ENCODE data around the gene CCNI2.

The CCNI2 gene, protein sequence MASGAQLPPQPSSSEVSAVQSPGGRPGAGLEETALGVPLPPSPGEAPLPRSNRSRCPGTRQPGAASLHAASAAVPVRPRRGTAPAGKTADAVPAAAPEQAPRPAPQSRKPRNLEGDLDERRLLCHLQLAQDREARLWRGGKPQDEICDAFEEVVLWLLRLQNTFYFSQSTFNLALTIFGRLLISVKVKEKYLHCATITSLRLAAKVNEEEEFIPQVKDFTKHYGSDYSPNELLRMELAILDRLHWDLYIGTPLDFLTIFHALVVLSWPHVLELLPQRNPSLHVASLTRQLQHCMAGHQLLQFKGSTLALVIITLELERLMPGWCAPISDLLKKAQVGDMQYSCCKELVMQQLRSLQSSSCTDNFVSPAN

DNA sequence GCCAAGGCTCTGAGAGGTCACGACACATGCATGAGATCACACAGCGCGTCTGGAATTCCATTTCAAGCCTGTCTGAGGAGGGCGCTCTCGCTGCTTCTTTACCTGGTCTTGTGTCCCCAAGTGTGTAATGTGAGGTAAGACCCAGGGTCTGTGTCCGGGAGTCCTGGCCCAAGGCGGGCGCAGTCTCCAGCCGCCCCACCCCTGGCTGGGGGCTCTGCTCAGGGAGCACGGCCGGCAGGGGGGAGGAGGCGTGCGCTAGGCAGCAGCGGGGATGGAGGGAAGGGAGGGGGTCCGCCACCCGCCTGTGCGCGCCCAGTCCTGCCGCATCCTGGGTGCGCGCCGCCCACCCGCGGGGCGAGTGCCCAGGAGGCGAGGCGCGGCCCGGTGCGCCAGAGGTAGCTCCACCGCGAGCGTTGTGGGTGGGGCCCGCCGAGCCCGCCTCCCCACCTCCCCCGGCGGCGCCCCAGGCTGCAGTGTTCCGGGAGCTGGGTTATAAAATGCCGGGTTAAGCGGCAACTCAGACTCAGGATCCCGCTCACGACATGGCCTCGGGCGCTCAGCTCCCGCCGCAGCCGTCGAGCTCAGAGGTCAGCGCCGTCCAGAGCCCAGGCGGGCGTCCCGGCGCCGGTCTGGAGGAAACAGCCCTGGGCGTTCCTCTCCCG, at the start of gene CCNI2:
CCNI2 (plus strand) TSS at position 473 of the 662 bp plus-strand sequence; CDS start at position 543, 70 bp downstream.
- DNase-seq = peak; percentile 73 to 77

DNA sequence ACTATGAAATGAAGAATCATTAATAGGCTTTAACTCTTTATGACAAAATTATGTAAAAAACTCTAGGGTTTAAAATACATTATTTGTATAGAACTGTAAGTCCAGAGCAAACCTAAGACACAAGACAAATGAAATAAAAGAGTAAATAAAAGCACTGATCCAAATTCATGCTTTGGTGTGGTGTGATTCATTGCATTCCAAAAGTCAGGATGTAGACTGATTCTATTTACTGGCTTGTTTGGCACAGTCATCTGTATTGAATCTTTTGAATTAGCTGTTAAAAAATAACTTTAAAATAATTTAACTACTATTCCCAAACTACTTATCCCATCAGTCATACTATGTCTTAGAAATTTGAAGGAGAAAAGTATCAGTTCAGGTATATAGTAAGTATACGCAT, 42.4 kb upstream of the CCNI2 start:
- DNase-seq = no peak

DNA sequence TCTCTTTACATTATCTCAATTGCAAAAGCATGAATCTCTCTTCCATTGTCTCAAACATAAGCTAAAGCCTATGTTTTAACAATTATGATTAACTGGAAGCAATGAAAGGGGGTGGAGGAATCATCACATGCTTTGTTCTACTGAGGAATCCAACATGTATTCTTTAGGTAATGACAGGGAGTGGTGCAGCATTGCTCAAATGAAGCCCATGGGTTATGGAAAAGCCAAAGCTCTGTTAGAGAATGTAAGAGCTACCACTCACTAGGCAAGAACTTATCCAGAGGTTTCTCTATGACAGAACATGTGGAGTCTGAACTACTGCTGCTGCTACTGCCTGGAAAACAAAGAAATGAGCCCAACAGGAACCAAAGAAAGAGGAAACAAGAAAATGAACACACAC, 38.6 kb upstream of the CCNI2 start:
- DNase-seq = no peak

DNA sequence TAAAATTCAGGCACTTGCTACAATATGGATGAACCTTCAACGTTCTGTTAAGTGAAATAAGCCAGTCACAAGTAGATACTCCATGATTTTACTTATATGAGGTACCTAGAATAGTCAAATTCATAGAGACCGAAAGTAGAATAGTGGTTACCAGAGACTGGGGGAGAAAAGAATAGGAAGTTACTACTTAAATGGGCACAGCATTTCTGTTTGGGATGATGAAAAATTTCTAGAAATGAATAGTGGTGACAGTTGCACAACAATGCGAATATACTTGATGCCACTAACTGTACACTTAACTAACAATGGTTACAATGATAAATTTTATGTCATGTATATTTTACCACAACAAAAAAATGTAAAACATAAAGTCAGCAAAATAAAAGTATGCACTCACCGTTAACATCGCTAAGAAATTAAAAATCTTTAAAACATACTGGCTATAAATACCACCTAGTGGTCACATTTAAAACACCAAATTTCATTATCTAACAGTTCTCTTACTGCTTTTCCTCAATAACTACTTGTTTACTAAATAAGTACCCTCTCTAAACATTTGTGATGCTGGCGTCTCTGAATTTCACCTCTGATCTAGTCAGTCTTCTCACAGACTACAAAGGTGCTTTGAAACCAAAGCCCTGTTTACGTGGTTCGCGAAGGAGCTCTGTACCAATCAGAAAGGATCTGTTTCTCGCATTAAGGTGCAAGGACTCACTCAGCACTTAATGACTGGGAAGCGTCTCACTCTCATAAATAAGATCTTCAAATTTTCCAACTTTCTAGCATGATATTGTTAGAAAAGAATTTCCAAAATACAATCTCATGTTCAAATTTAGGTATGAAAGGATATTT, 32.5 kb upstream of the CCNI2 start:
- DNase-seq = no peak

DNA sequence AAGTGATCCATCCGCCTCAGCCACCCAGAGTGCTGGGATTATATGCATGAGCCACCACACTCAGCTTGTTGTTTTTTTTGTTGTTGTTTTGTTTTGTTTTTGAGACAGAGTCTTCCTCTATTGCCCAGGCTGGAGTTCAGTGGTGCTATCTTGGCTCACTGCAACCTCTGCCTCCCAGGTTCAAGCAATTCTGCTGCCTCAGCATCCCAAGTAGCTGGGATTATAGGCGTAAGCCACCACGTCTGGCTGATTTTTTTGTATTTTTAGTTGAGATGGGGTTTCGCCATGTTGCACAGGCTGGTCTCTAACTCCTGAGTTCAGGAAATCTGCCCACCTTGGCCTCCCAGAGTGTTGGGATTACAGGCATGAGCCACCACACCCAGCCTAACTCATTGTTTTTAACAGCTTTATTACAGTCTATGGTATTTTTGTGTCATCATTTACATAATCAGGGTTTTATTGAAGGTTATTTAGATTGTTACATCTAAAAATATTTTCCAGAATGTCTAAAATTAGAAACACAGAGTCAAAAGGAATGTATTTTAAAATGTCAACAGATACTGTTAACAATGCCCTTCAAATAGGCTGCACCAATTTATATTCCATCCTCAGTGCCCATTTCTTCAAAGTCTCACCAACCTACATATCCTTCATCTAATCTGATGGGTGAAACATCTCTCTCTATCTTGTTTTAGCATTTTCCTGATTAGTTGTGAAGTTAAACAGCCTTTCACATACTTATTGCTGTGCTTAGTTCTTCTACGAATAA, 28.5 kb upstream of the CCNI2 start:
- DNase-seq = no peak

DNA sequence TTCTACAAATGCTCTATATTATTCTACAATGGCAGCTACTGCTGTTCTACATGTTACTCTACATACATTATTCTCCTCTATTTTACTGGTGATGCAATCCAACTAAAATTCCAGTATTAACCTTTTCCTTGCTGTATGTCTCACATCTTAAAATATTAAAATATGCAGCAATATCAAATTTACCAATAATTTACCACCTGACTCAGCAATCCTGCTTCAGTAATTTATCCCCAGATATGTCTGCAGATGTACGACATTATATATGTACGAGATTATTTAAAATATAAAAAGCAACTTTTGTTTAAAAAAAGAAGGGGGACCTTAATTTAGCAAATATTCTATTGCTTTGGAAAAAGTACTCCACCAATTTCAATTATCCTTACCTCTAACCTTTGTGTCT, 21.5 kb upstream of the CCNI2 start:
- no peak for DNase-seq

DNA sequence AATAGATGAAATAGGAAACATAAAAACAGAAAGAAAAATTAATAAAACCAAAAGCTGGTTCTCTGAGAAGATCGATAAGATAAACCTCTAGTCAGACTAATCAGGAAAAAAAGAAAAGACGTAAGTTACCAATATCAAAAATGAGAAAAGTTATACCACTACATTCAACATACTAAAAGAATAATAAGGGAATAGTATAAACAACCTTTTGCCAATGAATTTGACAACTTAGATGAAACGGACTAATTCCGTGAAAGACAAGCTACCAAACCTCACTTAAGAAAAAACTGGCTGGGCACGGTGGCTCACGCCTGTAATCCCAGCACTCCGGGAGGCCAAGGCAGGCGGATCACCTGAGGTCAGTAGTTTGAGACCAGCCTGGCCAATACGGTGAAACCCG, 17.3 kb upstream of the CCNI2 start:
- no peak for DNase-seq

DNA sequence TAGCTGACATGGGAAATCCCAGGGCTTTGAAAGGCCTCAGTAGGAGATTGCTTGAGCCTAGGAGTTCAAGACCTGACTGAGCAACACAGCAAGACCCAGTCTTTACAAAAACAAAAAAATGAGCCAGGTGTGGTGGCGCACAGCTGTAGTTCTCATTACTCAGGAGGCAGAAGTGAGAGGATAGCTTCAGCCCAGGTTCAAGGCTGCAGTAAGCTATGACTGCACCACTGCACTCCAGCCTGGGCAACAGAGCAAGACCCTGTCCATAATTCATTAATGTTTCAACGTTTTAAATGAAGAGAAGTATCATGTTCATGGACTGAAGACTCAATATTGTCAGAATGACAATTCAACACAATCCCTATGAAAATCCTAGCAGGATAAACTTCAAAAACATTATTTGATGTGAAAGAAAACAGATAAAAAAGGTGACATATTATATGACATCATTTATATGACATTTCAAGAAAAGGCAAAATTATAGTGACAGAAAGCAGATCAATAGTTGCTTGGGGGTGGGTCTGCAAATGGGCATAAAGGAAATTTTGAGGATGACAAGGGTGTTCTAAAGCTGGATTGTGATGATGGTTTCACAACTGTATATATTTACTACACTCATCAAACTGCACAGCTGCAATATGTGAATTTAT, 13.6 kb upstream of the CCNI2 start:
- DNase-seq = no peak

DNA sequence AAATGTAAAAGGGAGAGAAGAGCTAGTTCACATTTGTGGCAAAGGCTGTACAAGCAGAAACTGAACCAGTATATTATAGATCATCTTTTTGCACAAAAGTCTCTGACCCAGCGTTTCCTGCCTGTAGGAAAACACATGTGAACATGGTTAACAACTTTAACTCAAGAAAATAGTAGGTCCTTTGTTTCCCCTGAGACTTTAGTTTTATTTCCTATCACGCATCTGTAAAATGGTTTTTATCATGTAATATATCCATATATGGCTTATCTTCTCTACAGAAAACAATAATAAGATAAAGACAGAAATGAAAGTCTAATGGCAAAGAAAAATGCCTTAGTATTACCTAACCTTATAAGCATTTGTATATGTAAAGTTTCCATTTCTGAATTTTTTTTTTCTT, 12.5 kb upstream of the CCNI2 start:
- DNase-seq = no peak

DNA sequence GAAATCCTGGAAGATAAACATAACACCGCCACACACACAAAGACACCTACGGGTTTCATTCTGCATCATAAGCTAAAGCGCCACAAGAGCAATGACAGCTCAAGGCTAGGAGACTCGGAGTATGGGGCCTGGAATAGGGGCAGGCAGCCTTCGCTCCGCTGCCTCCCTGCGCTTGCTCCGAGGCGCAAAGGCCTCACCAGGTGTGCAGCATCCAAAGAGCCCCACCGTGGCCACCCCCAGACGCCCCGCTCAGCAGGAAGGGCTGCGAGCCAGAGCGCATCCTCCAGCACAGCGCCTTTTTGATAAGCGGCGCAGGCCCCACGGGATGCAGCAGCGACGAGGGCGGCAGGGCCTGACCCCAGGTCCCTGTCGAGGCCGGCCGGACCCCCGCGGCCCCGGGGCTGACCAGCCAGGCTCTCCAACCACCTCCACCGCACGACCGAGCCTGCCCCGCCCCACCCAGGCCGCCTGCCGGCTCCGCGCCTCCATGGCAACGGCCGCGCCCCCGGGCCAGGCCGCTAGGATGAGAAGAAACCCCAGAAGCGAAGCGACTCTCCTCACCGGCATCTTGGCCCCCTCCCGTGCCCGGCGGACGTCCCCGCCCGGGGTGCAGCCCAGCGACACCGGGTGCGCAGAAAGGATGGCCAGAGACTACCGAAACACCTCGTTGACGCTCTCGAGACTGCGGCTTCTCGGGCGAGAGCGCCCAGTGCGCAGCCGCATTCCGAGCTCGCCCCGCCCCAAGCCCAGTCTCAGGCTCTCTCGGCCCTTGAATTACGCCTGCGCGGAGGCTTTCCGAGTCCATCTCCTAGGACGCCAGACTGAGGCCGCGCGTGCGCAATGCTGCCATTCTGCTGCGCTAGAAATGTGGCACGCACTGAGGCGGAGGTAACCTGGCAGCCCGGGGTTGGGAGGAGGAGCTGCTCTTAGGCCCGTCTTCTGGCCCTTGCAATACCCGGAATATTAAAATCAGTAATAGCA, 10.1 kb upstream of the CCNI2 start, which contains the start of gene KIF3A:
KIF3A (minus strand) TSS at position 694 of the 981 bp plus-strand sequence; CDS start at position 567, 127 bp downstream.
- peak; percentile 99 for DNase-seq

DNA sequence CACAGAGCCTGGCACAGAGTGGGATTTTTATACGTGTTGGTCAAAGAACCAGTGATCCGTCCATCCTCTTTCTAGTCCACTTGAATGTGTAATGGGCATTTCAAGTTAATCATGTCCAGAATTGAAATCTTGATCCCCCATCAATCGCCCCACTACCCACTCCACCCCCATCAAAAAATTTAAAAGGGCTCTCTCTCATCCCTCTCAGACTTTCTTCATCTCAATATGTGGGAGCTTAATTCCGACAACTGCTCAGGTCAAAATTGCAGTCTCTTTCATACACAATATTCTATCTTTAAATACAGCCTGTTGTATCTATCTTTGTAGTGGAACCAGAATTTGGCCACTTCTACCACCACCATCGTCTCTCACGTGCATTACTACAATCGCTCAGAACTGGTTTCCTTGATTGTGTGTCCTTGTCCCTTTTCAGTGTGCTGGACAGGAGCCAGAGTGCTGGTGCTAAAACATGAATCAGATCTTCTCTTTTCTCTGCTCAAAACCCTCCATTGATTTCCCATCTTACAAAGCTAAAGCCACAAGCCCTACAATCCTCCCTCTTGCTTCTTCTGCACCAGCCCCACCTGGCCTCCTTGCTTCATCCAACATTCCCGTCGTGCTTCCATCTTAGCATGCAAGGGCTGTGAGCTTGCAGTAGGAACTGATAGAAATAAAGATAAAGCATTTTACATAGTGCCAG, 9.1 kb upstream of the CCNI2 start:
- DNase-seq = no peak

DNA sequence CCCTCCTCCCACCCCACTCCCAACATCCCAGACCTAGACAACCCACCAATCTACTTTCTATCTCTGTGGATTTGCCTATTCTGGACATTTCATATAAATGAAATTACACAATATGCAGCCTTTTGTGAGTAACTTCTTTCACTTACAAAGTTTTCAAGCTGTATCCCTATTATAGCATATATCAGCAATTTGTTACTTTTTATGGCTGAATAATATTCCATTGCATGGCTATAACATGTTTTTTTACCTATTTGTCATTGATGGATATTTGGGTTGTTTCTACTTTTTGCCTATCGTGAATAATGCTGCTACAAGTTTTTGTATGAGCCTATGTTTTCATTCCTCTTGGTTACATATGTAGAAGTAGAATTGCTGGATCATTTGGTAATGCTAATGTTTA, 8.0 kb upstream of the CCNI2 start:
- no peak for DNase-seq

DNA sequence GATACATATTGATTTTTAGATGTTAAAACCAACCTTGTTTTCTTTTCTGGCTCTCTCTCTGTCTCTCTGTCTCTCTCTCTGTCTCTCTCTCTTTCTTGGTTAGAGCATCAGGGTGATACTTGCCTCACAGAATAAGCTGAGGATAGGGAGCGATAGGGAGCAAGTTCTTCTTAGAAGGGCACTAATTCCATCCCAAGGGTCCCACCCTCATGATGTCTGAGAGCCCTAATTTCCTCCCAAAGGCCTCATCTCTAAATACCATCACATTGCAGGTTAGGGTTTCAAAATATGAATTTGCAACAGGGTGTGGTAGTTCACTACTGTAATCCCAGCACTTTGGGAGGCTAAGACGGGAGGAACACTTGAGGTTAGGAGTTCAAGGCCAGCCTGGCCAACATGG, 5.1 kb upstream of the CCNI2 start:
- DNase-seq = no peak

DNA sequence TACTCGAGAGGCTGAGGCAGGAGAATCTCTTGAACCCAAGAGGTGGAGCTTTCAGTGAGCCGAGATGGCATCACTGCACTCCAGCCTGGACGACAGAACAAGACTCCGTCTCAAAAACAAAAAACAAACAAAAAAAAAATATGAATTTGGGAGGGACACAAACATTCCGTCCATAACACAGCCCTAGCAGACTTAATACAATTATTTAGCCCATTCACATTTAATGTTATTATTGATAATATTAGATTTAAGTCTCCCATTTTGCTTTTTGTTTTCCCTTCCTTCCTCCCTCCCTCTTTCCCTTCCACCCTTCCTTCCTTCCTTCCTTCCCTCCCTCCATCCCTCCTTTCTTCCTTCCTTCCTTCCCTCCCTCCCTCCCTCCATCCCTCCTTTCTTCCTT, 4.6 kb upstream of the CCNI2 start:
- DNase-seq = no peak

DNA sequence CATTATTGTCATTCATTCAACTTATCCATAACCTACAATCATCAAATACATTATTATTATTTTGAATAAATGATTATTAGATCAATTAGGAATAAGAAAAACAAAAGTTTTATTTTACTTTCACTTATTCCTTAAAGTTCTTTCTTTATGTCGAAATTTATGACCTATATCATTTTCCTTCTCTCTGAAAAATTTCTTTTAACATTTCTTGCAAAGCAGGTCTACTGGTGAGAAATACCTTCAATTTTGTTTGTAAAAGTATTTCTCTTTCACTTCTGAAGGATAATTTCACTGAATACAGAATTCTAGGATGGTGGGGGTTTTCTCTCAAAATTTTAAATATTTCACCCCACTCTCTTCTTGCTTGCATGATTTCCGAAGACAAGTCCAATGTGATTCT, 2.6 kb upstream of the CCNI2 start:
- DNase-seq = no peak

DNA sequence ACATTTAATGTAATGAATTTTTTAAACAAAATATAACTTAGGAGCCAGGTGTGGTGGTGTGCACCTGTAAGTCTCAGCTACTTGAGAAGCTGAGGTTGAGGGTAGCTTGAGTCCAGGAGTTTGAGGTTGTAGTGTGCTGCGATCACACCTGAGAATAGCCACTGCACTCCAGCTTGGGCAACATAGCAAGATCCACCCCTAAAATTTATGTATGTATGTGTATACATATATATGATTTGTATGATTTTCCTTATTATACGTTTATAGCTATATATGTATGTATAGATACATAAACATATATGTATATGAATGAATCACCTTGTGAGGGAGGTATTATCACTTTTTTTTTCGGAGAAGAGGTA, 653 bp upstream of the CCNI2 start:
- DNase-seq = no peak

DNA sequence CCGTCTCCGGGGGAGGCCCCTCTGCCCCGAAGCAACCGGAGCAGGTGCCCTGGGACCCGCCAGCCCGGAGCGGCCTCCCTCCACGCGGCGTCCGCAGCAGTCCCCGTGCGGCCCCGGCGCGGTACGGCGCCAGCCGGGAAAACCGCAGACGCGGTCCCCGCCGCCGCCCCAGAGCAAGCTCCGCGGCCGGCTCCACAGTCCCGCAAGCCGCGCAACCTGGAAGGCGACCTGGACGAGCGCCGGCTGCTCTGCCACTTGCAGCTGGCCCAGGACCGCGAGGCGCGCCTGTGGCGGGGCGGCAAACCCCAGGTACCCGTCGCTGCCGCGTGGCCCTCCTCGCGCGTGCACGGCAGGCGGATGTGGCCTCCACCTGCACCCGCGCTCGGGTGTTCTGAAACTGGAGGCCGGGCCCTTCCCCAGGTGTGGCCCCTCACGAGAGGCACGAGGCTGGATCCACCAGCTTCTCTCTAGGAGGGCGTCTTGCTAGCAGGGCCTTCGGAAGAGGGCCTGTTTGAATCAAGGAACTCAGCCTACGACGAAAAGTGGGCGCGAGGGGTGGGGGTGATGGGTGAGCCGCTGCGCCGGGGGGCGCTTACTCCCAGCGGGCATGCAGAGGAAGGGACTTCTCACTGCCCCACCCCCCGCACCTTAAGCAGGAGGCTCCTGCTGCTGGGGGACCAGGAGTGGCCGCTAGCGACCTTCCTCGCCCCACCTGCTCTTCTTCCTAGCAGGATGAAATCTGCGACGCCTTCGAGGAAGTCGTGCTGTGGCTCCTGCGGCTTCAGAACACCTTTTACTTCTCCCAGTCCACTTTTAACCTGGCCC, 602 bp downstream of the CCNI2 start:
- DNase-seq = peak; percentile 51 to 67

DNA sequence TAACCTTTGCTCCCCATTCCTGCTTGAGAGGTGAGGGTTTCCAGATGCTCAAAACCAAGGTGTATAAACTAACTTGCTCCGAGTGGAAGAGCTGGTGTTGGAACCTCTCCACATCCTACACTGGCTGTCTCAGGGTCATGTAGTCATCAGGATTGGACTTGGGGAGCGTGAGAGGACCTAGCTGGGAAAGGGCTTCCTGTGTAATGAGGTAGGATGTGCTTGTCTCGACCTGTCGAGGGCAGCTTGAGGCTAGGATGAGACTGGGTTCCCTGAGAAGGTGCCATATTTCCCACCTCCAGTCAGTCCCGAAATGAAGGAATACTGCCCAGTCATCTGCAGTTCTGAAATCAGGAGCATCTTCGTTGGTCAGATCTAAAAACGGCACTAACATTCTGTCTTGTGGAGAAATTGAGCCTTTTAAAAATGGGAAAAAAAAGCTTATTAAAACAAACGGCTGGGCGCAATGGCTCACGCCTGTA, 1.3 kb downstream of the CCNI2 start:
- DNase-seq = no peak

DNA sequence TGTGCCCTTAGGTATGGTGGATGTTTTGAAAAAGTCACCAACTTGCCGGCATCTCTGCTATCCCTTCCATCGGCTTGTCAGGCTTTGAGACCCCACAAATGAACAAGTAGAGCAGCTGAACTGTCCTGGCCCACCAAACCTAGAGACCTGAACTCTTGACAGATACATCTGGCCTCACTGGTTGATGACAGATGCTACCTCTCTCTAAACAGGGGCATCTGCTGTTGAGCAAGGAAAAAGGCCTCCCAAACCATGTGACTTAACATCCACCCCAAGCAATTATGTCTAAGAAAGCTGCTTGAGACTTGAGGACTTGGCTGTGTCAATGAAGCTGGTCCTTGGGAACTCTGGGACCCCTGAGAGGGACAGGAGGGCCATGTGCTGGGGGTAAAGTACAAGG, 2.3 kb downstream of the CCNI2 start:
- DNase-seq = no peak
